HEK293T (cell line): ENCODE results near the gene RAPGEF1.
A peak's percentile ranks its signal among the peaks of the same experiment; 100 is the strongest.

Experiments used
- CTCF ChIA-PET: fragments of 350-600 bp; formaldehyde crosslinking; extraction: SDS; loops from one replicate; lab custom pipeline; 2021; ENCODE audit warnings: antibody characterized with exemption, inconsistent platforms; lab: Yijun Ruan, JAX
- POLR2A ChIA-PET: fragments of 350-600 bp; formaldehyde crosslinking; extraction: SDS; loops from one replicate; lab custom pipeline; 2020; ENCODE audit warnings: antibody characterized with exemption, inconsistent platforms; lab: Yijun Ruan, JAX
- DNase-seq: peaks from one replicate; pipeline ENCODE4 v3.0.0; 2012; ENCODE audit warnings: mixed read lengths; ENCODE audit errors: extremely low spot score
- ARNT ChIP-seq: fragments of 450-650 bp; IDR thresholded peaks from 2 replicates; pipeline ENCODE4 v1.6.1; 2017; ENCODE audit warnings: mild to moderate bottlenecking
- BHLHE40 ChIP-seq: fragments of 450-650 bp; IDR thresholded peaks from 2 replicates; pipeline ENCODE4 v1.6.1; 2016; ENCODE audit warnings: mild to moderate bottlenecking, moderate library complexity, borderline replicate concordance
- CTBP1 ChIP-seq: fragments of 450-650 bp; IDR thresholded peaks from 2 replicates; pipeline ENCODE4 v1.6.1; 2016; ENCODE audit warnings: borderline replicate concordance
- ELF4 ChIP-seq: fragments of 450-650 bp; IDR thresholded peaks from 2 replicates; pipeline ENCODE4 v1.6.1; 2017; ENCODE audit warnings: antibody characterized with exemption
- FOXA1 ChIP-seq: fragments of 450-650 bp; IDR thresholded peaks from 2 replicates; pipeline ENCODE4 v1.6.1; 2016; ENCODE audit warnings: mild to moderate bottlenecking
- FOXK2 ChIP-seq: fragments of 450-650 bp; IDR thresholded peaks from 2 replicates; pipeline ENCODE4 v1.6.1; 2016; ENCODE audit warnings: mild to moderate bottlenecking
- FOXM1 ChIP-seq: fragments of 450-650 bp; IDR thresholded peaks from 2 replicates; pipeline ENCODE4 v1.6.1; 2017; ENCODE audit warnings: mild to moderate bottlenecking, borderline replicate concordance
- HDGF ChIP-seq: fragments of 450-650 bp; IDR thresholded peaks from 2 replicates; pipeline ENCODE4 v1.6.1; 2017; ENCODE audit warnings: antibody characterized with exemption, borderline replicate concordance
- L3MBTL2 ChIP-seq: fragments of 450-650 bp; conservative IDR thresholded peaks from 2 replicates; pipeline ENCODE4 v1.6.1; 2016; ENCODE audit warnings: mild to moderate bottlenecking
- LEF1 ChIP-seq: fragments of 450-650 bp; IDR thresholded peaks from 2 replicates; pipeline ENCODE4 v1.6.1; 2017; ENCODE audit warnings: mild to moderate bottlenecking, borderline replicate concordance
- NFRKB ChIP-seq: fragments of 450-650 bp; IDR thresholded peaks from 2 replicates; pipeline ENCODE4 v1.6.1; 2016; ENCODE audit warnings: mild to moderate bottlenecking, moderate library complexity
- SP1 ChIP-seq: fragments of 450-650 bp; IDR thresholded peaks from 2 replicates; pipeline ENCODE4 v1.6.1; 2017
- SUZ12 ChIP-seq: fragments of 450-650 bp; IDR thresholded peaks from 2 replicates; pipeline ENCODE4 v1.6.1; 2016; ENCODE audit warnings: mild to moderate bottlenecking
- TARDBP ChIP-seq: fragments of 450-650 bp; IDR thresholded peaks from 2 replicates; pipeline ENCODE4 v1.6.1; 2016
- ZNF384 ChIP-seq: fragments of 450-650 bp; IDR thresholded peaks from 2 replicates; pipeline ENCODE4 v1.6.1; 2016
- TF ChIP-seq, protein P1 (sequence below): fragments of 450-650 bp; IDR thresholded peaks from 2 replicates; pipeline ENCODE4 v1.6.1; 2016

Gene RAPGEF1

GRCh38 chr9:131619680-131620079 is 120.2 kb downstream of the RAPGEF1 start:
- ChIA-PET CTCF (no interaction called here), POLR2A (no interaction called here)
- no peak for DNase-seq
- no peak for TF ChIP-seq FOXK2

- POLR2A ChIA-PET = no interaction called here
- CTCF ChIA-PET = no interaction called here
- TF ChIP-seq ELF4 (no peak), ARNT (no peak), L3MBTL2 (no peak)
- DNase-seq = no peak
These were observed 121.1 kb downstream of the RAPGEF1 start for GRCh38 chr9:131618785-131619184.

- TF ChIP-seq ARNT (0 out of 2 replicates have a peak, but pooled peaks have one; percentile 17), BHLHE40 (no peak)
- ChIA-PET CTCF (no interaction called here), POLR2A (no interaction called here)
- peak; percentile 55 for DNase-seq
These were observed 121.8 kb downstream of the RAPGEF1 start for GRCh38 chr9:131618071-131618479.

DNA sequence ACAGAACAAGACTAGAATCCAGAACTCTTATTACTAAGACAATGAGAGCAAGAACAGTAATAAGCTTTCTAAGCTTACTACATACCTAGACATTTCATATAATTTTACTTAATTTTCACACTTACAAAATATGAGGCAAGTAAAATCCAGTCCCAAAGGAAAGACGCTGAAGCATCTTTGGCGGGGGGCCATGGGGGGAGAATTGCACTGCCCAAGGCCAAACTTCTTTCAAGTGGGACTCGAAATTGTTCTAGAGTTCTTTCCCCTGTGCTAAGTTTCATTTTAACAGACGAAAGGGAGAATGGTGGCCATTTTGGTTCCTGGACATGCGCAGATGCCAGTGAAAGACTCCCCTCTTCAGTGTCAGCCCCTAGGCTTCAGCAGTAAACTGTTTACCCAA is 122.3 kb downstream of the RAPGEF1 start:
- ChIA-PET POLR2A (no interaction called here), CTCF (interaction anchor here (0.7 kb wide), 1 partner anchor 24 kb away, joined by 3 read pairs; no protein-coding TSS in a partner anchor)
- no peak for DNase-seq
- TF ChIP-seq TARDBP (no peak), L3MBTL2 (no peak), CTBP1 (no peak), ZNF384 (no peak), FOXA1 (no peak), LEF1 (no peak), HDGF (no peak), FOXM1 (no peak), ELF4 (no peak), SUZ12 (no peak), BHLHE40 (no peak), FOXK2 (no peak), SP1 (no peak)
- TF ChIP-seq, protein P1, sequence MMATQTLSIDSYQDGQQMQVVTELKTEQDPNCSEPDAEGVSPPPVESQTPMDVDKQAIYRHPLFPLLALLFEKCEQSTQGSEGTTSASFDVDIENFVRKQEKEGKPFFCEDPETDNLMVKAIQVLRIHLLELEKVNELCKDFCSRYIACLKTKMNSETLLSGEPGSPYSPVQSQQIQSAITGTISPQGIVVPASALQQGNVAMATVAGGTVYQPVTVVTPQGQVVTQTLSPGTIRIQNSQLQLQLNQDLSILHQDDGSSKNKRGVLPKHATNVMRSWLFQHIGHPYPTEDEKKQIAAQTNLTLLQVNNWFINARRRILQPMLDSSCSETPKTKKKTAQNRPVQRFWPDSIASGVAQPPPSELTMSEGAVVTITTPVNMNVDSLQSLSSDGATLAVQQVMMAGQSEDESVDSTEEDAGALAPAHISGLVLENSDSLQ = no peak

- no peak for TF ChIP-seq SUZ12
- TF ChIP-seq ELF4 = no peak
- TF ChIP-seq LEF1 = no peak
- TF ChIP-seq SP1 = no peak
- no peak for TF ChIP-seq NFRKB
- TF ChIP-seq HDGF = no peak
- TF ChIP-seq CTBP1 = no peak
- no peak for TF ChIP-seq TARDBP
- TF ChIP-seq ZNF384 = no peak
- no peak for DNase-seq
- ChIA-PET POLR2A (no interaction called here), CTCF (interaction anchor here (0.7 kb wide), 1 partner anchor 24 kb away, joined by 3 read pairs; no protein-coding TSS in a partner anchor)
These were observed 122.8 kb downstream of the RAPGEF1 start for GRCh38 chr9:131616983-131617604.

DNA sequence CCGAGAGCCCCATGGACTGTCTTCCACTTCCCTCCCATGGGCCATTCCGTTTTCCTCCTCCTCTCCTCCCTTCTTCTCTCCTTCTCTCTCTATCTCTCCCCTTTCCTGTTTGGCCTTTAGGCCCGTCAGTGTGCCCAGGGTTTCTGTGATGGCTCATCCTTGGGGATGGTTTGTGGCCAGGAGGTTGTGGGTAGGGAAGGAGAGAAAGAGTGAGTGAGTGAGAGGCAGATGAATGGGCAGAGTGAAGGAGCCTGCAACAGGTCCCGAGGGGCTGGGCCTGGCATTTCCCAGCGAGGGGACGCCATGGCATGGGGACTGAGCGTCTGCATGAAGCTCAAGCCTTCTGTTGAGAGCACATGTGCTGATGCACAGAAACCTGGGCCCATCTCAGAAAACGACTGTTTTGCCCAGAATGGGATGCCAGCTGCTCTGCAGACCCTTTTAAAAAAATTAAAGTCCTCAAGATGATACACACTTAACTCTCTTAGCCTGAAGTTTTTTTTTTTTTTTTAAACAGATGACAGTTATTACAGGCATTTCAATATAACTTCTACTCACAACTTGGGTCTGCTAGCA is 125.4 kb downstream of the RAPGEF1 start:
- POLR2A ChIA-PET = no interaction called here
- no peak for DNase-seq
- CTCF ChIA-PET = no interaction called here
- no peak for TF ChIP-seq SP1
- no peak for TF ChIP-seq LEF1
- TF ChIP-seq ARNT = no peak
- no peak for TF ChIP-seq CTBP1
- TF ChIP-seq TARDBP = no peak
- TF ChIP-seq L3MBTL2 = no peak
- no peak for TF ChIP-seq HDGF
- TF ChIP-seq FOXM1 = no peak
- no peak for TF ChIP-seq NFRKB
- TF ChIP-seq SUZ12 = no peak
- no peak for TF ChIP-seq ZNF384
- TF ChIP-seq BHLHE40 = no peak
- no peak for TF ChIP-seq ELF4
- no peak for TF ChIP-seq FOXA1
- TF ChIP-seq, protein P1 = no peak
- TF ChIP-seq FOXK2 = no peak

GRCh38 chr9:131613921-131614320 is 126.0 kb downstream of the RAPGEF1 start:
- POLR2A ChIA-PET = no interaction called here

More at GRCh38 chr9:131613921-131614320, 126.0 kb downstream of the RAPGEF1 start:
- DNase-seq = no peak
- CTCF ChIA-PET = no interaction called here
- no peak for TF ChIP-seq ZNF384
- TF ChIP-seq CTBP1 = no peak
- no peak for TF ChIP-seq BHLHE40
- no peak for TF ChIP-seq ARNT
- TF ChIP-seq SP1 = no peak
- TF ChIP-seq NFRKB = no peak
- no peak for TF ChIP-seq L3MBTL2
- TF ChIP-seq FOXA1 = no peak
- no peak for TF ChIP-seq LEF1
- TF ChIP-seq, protein P1 = no peak
- no peak for TF ChIP-seq TARDBP
- no peak for TF ChIP-seq FOXK2
- TF ChIP-seq HDGF = no peak
- TF ChIP-seq FOXM1 = no peak
- TF ChIP-seq ELF4 = no peak
- no peak for TF ChIP-seq SUZ12
